Activated T-cell treated with anti-CD3 and anti-CD28 coated beads for 1 hour (primary cell): ENCODE measurements around the gene CCL4.

Experiments used
- DNase-seq: peaks from one replicate; pipeline ENCODE4 v3.0.0-alpha.2; 2020; ENCODE audit warnings: low read depth

Gene CCL4

DNA sequence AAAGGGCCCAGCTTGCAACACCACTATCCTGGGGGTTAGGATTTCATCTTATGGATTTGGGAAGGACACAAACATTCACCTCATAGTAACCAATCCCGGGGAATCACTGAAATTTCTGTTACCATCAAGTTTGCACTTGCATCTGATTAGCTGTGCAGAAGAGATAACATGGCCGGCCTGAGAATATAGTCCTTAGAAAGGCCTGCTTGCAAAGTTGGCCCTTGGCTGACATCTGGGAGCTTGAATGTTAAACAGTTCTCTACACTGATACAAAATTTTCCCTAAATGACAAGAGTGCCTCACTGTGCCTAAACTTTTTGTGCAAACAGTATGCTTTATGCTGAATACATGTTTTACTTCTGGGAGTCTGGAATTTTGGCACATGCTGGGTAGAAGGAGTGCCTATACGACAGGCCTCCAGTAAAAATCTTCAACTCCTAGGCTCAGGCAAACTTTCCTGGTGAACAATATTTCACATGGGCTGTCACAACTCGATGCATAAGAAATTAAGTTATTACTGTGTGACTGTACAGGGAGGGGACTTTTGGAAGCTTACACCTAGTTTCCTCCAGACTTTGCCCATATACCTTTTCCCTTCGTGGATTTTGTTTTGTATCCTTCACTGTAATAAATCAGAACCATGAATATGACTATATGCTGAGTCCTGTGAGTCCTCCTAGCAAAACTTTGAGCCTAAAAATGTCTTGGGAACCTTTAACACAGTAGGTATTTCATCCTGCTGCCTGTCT is 41.5 kb downstream of the CCL4 start:
- no peak for DNase-seq

DNA sequence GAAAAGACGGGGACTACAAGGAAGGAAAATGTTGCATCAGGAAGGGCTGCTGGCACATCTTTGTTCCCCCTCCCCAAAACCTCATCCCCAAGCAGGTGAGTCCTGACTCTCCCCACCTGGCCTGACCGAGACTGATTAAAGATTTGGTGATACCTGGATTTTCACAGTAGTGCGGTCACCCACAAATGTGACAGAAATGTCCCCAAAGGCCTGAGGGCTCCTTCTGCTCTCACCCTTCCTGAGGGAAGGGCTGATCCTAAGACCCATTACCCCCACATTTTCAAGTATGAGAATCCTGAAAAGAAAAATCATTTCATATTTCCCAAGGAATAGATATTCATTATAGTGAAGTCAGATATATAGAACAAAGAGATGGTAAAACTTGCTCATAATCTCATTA is 44.0 kb downstream of the CCL4 start:
- DNase-seq: no peak

DNA sequence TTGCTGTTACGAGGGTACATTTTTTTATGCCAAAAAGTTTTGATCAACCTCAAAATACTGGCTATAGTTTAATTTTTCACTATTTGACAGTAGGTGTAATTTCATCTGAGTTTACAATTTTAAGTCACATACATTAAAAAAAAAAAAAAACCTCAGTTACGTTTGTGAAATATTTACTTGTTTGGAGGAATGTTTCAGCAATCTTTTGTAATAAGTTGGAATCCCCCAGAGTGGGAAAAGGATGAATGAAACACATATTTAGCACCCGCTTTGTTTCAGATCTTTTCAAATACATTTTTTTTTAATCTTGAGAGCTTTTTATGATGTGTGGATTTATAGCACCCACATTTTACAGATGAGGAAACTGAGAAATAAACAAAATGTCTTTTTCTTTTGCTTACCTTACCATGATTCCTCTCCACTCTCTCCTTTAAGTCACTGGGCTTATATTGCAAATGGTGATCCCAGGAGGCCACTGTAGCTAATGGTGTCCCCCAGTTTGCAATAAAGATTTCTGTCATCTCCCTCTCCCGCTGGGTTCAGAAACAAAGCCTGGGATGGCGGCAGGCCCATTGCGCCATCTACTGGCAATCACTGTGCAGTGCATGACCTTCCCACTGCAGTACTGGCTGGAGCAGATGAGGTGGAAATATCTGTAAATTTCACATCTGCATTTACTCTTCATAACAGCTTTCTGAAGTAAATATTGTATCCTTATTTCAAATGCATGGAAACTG is 45.1 kb downstream of the CCL4 start:
- peak; percentile 36 for DNase-seq

DNA sequence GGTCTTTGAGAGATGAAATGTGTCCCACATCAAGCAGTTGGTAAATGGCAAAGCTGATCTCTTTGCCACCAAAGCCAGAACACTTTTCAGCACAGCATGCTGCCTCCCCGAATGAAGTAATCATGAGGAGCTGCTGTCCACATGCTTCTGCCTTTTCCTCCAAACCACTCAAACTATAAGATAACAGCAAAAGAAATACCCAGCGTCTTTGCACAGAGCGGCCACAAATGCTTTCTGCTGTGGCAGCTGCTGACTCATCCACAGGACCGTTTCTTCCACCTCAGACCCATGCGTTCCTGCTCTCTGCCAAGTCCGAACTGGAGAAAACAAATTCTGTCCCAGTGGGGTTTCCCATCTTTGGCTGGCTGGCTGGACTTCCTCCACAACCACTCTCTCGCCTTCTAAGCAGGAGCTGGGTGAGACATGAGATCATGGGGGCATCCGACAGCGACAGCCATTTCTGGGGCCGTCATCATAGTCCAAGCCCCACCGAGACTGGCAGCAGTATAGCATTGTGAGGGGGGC is 45.7 kb downstream of the CCL4 start:
- no peak for DNase-seq

DNA sequence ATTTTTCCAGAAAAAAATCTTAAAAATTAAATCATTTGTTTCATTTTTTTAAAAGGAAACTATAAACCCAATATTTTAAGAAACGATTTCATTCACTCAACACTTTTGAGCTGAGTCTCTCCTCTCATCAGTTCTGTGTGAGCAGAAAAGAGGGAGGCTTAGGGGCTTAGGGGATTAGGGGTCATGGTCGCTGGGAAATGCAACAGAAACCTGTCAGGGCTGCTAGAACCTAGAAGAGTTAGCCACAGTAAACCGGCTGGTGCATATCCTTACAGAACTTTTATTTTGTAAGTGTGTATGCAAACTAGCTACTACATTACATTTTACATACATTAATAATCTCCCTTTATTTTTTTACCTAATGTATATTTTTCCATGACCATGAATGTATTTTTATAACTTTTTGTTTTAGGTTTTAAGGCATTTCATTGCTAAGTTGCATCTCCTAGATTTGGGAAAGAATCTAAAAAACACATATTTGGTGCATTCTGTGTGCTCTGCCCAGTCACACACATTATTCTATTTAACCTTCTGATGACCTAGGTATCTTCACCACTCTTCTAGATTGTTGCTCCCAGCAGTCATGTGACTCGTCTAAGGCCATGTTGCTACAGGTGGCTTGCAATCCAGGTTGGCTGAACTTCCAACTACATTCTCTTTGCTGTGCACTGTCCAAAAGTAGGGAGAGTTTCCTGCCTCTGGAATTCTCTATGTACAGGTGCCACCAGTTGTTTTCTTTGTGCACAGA is 48.4 kb downstream of the CCL4 start:
- no peak for DNase-seq

DNA sequence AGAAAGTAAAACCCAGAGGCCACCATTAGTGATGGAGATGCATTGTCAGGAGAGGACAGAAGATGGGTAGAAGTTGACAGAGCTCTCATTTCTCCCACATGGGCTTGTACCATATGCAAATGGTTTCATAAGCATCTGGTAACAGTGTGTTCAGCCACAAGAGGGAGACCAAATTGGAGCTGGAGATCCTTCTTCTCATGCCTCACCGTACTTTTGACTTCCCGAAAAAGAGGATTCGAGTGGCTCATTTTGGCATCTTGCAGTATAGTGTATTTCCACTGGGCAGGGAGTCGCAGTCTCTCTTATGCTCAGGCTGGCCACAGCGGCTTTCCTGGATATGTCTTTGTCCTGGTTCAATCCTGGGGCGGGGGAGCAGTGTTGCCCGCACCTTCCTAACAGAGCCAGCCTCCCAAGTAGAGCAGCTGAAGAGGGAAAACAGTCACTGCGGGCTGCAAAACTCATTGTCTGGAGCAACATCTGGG is 49.1 kb downstream of the CCL4 start:
- DNase-seq: no peak

DNA sequence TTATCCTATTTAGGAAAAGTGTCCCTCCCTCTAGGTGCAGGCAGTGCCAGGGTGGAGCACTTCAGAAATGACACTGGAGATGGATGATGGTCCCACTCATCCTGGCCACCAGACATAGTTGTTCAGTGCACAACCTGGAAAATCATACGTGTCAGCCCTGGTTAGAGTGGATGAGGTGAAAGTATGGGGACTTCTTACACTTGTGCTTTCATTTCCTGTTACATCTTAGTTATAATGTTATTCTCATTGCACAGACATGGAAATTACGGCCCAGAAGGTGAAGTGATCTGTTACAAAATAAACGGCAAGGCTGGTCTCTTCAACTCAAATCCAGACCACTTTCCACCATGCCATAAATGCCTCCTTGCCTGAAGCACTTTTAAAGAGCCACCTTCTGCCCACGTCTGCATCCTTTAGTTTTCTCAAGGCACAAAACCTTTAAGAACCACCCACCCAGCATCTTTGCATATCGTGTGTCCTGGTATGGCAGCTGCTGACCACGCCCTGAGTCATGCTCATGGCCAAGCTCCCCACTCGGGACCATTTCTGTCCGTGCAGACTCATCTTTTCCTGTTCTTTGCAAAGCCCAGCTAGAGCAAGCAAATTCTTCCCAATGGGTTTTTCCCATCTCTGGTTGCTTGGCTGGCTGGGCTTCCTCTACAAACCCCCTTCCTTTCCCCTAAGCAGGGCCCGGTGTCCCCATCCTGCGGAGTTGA is 50.4 kb downstream of the CCL4 start:
- DNase-seq: no peak
